ENCODE measurements around the gene TCERG1L.

The TCERG1L gene

DNA sequence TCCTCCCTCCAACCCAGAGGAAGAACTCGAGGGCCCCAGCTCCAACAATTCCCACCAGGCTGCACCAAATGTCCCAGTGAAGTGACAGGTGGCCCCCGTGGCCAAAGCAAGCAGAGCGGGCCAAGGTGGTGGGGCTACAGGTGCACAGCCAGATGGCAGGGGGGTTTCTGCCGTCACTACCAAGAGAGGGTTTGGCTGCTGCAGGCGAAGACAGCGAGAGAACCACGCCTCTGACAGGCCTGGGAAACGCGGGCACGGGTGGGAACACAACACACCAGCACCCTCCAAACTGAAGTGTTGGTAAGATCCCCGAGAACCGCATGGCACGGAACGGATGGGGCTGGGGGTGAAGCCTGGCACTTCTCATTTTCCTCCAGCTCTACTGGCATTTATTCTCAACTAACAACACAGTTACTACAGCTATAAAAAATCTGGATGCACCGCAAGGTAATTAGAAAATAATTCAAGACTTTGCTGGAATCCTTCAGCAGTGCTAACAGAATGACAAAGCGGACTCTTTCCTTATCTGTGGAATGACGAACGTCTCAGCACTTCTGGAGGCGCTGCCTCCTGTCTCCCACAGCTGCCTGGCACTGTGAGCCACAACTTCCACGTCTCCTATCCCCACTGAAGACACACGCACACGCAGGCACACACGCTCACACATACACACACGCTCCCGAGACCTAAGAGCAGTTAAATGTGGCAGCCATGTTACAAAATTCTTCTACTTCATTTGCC is 167.9 kb downstream of the TCERG1L start:
- TF ChIP-seq, protein P1, sequence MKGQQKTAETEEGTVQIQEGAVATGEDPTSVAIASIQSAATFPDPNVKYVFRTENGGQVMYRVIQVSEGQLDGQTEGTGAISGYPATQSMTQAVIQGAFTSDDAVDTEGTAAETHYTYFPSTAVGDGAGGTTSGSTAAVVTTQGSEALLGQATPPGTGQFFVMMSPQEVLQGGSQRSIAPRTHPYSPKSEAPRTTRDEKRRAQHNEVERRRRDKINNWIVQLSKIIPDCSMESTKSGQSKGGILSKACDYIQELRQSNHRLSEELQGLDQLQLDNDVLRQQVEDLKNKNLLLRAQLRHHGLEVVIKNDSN (IDR thresholded peaks at IDR 0.05) = no peak
- no peak for TF ChIP-seq TCF12 (IDR thresholded peaks at IDR 0.05; ENCODE audit: low read depth)
- no peak for TF ChIP-seq CEBPB (IDR thresholded peaks at IDR 0.05)
- TF ChIP-seq CREB1 (IDR thresholded peaks at IDR 0.05; ENCODE audit: low read depth) = no peak
- TF ChIP-seq YY1 (IDR thresholded peaks at IDR 0.05; ENCODE audit: low read depth) = no peak
- TF ChIP-seq FOXM1 (IDR thresholded peaks at IDR 0.05; ENCODE audit: borderline replicate concordance, low read depth) = no peak
- TF ChIP-seq TAF1 (IDR thresholded peaks at IDR 0.05; ENCODE audit: low read depth) = no peak
- TF ChIP-seq EP300 (IDR thresholded peaks at IDR 0.05; ENCODE audit: borderline replicate concordance) = no peak
- no peak for TF ChIP-seq ZBTB7A (IDR thresholded peaks at IDR 0.05; ENCODE audit: low read depth)
- TF ChIP-seq, protein P2, sequence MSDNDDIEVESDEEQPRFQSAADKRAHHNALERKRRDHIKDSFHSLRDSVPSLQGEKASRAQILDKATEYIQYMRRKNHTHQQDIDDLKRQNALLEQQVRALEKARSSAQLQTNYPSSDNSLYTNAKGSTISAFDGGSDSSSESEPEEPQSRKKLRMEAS (IDR thresholded peaks at IDR 0.05) = no peak
- no peak for TF ChIP-seq EGR1 (IDR thresholded peaks at IDR 0.05)
- no peak for TF ChIP-seq NFIC (IDR thresholded peaks at IDR 0.05)
- TF ChIP-seq, protein P3, sequence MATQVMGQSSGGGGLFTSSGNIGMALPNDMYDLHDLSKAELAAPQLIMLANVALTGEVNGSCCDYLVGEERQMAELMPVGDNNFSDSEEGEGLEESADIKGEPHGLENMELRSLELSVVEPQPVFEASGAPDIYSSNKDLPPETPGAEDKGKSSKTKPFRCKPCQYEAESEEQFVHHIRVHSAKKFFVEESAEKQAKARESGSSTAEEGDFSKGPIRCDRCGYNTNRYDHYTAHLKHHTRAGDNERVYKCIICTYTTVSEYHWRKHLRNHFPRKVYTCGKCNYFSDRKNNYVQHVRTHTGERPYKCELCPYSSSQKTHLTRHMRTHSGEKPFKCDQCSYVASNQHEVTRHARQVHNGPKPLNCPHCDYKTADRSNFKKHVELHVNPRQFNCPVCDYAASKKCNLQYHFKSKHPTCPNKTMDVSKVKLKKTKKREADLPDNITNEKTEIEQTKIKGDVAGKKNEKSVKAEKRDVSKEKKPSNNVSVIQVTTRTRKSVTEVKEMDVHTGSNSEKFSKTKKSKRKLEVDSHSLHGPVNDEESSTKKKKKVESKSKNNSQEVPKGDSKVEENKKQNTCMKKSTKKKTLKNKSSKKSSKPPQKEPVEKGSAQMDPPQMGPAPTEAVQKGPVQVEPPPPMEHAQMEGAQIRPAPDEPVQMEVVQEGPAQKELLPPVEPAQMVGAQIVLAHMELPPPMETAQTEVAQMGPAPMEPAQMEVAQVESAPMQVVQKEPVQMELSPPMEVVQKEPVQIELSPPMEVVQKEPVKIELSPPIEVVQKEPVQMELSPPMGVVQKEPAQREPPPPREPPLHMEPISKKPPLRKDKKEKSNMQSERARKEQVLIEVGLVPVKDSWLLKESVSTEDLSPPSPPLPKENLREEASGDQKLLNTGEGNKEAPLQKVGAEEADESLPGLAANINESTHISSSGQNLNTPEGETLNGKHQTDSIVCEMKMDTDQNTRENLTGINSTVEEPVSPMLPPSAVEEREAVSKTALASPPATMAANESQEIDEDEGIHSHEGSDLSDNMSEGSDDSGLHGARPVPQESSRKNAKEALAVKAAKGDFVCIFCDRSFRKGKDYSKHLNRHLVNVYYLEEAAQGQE (IDR thresholded peaks at IDR 0.05; ENCODE audit: low read depth) = no peak
- TF ChIP-seq TEAD4 (IDR thresholded peaks at IDR 0.05) = no peak
- TF ChIP-seq RAD21 (IDR thresholded peaks at IDR 0.05; ENCODE audit: low read depth) = no peak

DNA sequence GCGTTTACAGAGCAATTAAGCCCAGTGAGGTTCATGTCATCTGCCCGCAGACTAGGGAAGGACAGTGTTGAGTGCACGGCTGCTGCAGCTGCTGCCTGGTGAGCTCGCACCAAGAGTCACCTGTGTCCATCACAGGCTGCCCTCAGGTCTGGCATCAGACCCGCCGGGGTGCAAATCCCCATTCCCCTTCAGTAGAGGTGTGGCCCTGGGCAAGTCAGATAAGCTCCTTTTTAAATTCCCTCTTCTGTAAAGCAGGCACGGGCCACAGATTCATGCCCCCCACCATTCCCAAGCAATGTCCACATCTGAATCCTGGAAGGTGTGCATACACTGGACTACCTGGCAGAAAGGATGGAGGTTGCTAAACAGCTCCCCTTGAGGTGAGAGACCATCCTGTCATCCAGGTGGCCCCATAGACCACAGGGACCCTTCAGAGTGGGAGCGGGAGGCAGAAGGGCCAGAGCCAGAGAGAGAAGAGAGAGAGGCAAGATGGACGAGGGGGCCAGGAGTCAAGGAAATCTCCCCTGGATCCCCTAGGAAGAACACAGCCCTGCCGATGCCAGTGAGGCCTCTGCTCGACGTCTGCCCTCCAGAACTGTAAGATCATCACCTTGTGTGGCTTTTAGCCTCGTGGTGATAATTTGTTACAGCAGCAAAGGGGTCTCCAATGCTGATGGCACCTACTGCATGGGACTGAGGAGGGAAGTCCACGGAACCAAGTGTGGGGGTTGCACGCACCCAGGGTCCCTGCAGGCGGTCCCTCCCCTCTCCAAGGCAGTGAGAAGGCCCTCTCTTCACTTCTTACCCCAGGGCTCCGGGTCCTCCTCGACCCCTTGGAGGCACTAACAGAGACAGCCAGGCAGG is 168.8 kb downstream of the TCERG1L start:
- TF ChIP-seq EGR1 (IDR thresholded peaks at IDR 0.05) (no peak), FOXM1 (IDR thresholded peaks at IDR 0.05; ENCODE audit: borderline replicate concordance, low read depth) (no peak), YY1 (IDR thresholded peaks at IDR 0.05; ENCODE audit: low read depth) (no peak), NFIC (IDR thresholded peaks at IDR 0.05) (no peak), EP300 (IDR thresholded peaks at IDR 0.05; ENCODE audit: borderline replicate concordance) (no peak), TEAD4 (IDR thresholded peaks at IDR 0.05) (no peak), CREB1 (IDR thresholded peaks at IDR 0.05; ENCODE audit: low read depth) (no peak), TCF12 (IDR thresholded peaks at IDR 0.05; ENCODE audit: low read depth) (no peak), RAD21 (IDR thresholded peaks at IDR 0.05; ENCODE audit: low read depth) (no peak), CEBPB (IDR thresholded peaks at IDR 0.05) (no peak), ZBTB7A (IDR thresholded peaks at IDR 0.05; ENCODE audit: low read depth) (no peak)

DNA sequence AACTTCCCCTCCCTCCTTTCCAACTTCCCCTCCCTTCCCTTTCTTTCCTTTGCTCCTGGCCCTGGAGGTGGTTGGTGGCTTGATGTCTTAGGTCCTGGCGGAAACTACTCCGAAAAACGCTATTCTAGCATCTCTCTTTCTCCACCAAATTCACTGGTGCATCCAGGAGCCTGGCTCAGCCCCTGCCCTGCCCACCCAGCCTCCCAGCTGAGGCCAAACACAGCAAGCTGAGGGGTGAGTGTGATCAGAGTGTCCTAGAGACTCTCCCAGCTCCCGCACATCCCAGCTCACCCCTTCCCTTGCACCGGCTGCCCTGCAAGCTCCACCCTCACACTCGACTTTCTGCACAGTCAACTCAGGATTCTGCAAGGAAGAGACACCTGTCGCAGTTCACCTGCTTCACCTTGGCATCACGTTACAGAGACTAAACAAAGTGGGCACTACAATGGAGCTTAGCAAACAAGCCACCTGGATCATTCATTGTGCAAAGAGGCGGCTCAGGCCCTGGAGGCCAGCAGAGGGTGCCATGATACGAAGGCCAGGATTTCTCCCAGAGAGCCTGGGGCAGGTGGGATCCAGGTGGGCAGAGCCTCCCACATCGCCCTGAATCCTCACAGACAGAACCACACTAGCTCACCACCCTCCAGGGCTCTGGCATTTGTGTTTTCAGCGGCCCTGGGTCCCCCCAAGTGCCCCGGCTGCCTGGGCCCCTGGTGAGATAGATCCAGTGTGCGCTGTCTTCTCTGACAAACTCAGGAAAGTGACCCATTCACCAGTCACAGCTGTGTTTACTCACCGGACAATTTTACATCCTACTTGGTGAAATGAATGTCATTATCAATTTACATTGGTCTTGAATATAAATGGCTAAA is 169.6 kb downstream of the TCERG1L start:
- TF ChIP-seq ZBTB7A (IDR thresholded peaks at IDR 0.05; ENCODE audit: low read depth) (no peak), FOXM1 (IDR thresholded peaks at IDR 0.05; ENCODE audit: borderline replicate concordance, low read depth) (no peak), TAF1 (IDR thresholded peaks at IDR 0.05; ENCODE audit: low read depth) (no peak), RAD21 (IDR thresholded peaks at IDR 0.05; ENCODE audit: low read depth) (no peak), EP300 (IDR thresholded peaks at IDR 0.05; ENCODE audit: borderline replicate concordance) (no peak), CREB1 (IDR thresholded peaks at IDR 0.05; ENCODE audit: low read depth) (no peak), EGR1 (IDR thresholded peaks at IDR 0.05) (no peak), YY1 (IDR thresholded peaks at IDR 0.05; ENCODE audit: low read depth) (no peak), NFIC (IDR thresholded peaks at IDR 0.05) (no peak), CEBPB (IDR thresholded peaks at IDR 0.05) (no peak), TCF12 (IDR thresholded peaks at IDR 0.05; ENCODE audit: low read depth) (no peak), TEAD4 (IDR thresholded peaks at IDR 0.05) (no peak)
- TF ChIP-seq, protein P2 (IDR thresholded peaks at IDR 0.05) = no peak
- TF ChIP-seq, protein P1 (IDR thresholded peaks at IDR 0.05) = no peak
- TF ChIP-seq, protein P3 (IDR thresholded peaks at IDR 0.05; ENCODE audit: low read depth) = no peak

DNA sequence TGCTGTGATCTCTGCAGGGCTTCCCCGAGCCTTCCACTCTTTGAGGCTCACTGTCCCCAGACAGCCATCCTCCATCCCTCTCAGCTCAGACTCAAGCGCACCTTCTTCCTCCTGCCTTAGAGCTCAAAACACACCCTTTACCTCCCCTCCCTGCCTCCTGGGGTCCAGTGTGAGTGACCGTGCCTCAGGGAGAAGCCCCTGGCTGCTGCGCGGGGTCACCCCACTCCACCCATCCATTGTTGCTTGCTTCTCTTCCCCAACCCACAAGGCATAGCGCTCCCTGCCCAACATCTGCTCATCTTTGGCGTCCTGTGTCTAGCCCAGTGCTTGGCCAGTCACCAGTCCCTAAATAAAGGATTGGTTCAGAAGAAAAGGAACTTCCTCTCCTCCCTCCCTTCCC is 170.3 kb downstream of the TCERG1L start:
- no peak for TF ChIP-seq TEAD4 (IDR thresholded peaks at IDR 0.05)
- TF ChIP-seq, protein P2 (IDR thresholded peaks at IDR 0.05) = no peak
- TF ChIP-seq EGR1 (IDR thresholded peaks at IDR 0.05) = no peak
- TF ChIP-seq CREB1 (IDR thresholded peaks at IDR 0.05; ENCODE audit: low read depth) = no peak
- no peak for TF ChIP-seq TCF12 (IDR thresholded peaks at IDR 0.05; ENCODE audit: low read depth)
- no peak for TF ChIP-seq TAF1 (IDR thresholded peaks at IDR 0.05; ENCODE audit: low read depth)
- TF ChIP-seq ZBTB7A (IDR thresholded peaks at IDR 0.05; ENCODE audit: low read depth) = no peak
